AG04449 (cell line): ENCODE data around the gene CTNNA1.
"Not testable (repeated sequence)": the region's sequence is repeated elsewhere in the genome, so short reads cannot be mapped to it uniquely, and the experiment has no call there.

Experiments used
- CTCF ChIA-PET: fragments of 350-600 bp; formaldehyde crosslinking; extraction: SDS; loops from one replicate; lab custom pipeline; 2021; ENCODE audit warnings: antibody characterized with exemption; lab: Yijun Ruan, JAX
- POLR2A ChIA-PET: fragments of 400-600, 350-600 bp; formaldehyde crosslinking; extraction: SDS; loops from one replicate; lab custom pipeline; 2020; ENCODE audit warnings: antibody characterized with exemption, inconsistent platforms; lab: Yijun Ruan, JAX
- DNase-seq: peaks from one replicate; pipeline ENCODE4 v3.0.0-alpha.2; 2010; ENCODE audit warnings: low read depth, low spot score
- H3K4me3 ChIP-seq: 2 replicates; pipeline ENCODE4 v1.5.1; 2011; ENCODE audit warnings: low read depth, mild to moderate bottlenecking, control low read depth, low read length
- CTCF ChIP-seq: IDR thresholded peaks from one replicate; pipeline ENCODE4 v1.5.1; 2011; ENCODE audit warnings: mild to moderate bottlenecking, moderate library complexity, low read length, control low read depth, inconsistent platforms; ENCODE audit not compliant: insufficient read depth; ENCODE audit errors: missing control alignments

CTNNA1 gene

DNA sequence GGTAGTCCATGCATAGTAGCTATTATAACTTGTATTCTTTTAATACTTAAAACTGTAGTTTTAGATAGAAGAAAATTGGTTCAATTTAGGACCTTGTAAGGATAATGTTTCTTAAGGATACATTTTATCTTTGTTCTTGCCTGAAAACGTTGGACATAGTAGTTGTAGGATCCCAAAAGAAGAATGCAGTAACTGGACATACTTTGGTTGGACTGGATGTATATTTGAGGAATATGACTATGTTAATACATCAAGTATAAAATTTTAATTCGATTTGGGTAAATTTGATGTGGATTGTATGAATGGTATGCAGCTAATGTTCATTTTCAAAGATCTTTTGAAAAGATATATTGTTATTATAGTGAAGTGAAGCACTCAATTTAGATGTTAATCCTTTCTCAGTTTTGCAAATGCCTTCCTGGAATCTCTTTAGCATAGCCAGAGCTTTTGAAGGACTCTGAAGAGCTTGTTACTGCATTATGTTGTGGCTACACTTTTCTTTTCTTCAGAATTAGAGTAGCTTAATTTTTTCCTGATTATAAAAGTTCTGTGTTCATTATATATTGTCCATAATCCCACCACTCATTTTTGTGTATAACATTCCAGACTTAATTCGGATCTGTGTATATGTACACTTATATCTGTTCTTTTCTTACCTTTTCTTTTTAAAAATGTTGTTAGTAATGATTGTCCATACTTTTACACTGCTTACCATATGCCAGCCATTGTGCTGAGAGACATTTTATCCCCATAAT, 80.7 kb downstream of the CTNNA1 start:
- ChIA-PET POLR2A (no interaction called here), CTCF (interaction anchor here (1.2 to 7.3 kb wide), 3 partner anchors 8 to 428 kb away, joined by 4 to 54 read pairs (median 6); no protein-coding TSS in a partner anchor)
- H3K4me3 ChIP-seq: no peak overlapping the region
- no peak for TF ChIP-seq CTCF
- no peak for DNase-seq

DNA sequence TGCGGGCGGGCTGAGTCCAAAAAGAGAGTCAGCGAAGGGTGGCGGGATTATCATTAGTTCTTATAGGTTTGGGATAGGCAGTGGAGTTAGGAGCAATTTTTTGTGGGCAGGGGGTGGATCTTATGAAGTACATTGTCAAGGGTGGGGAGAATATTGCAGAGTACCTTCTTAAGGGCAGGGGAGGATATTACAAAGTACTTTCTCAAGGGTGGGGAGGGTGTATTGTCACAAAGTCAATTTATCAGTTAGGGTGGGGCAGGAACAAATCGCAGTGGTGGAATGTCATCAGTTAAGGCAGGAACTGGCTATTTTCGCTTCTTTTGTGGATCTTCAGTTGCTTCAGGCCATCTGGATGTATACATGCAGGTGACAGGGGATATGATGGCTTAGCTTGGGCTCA, 81.6 kb downstream of the CTNNA1 start:
- DNase-seq, H3K4me3 ChIP-seq, POLR2A ChIA-PET: not testable (repeated sequence)
- CTCF ChIA-PET: interaction anchor here (0.8 to 7.3 kb wide), 3 partner anchors 9 to 427 kb away, joined by 3 to 54 read pairs (median 4); no protein-coding TSS in a partner anchor

DNA sequence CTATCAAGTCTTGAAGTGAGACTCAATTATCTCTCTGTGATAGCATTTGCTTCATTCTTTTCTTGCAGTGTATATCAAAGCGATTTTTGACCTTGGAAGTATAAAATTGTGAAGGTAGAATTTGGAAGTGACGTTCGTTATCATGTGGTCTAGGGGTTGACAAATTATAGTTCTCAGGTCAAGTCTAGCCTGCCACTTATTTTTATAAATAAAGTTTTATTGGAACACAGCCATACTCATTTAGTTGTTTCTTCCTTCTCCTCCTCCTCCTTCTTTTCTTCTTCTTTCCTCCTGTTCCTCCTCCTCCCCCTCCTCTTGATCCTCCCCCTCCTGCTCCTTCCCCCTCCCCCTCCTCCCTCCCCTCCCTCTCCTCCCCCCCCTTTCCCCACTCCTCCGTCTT, 83.9 kb downstream of the CTNNA1 start:
- no peak overlapping the region for H3K4me3 ChIP-seq
- ChIA-PET POLR2A (no interaction called here), CTCF (interaction anchor here (7.3 kb wide), 1 partner anchor 11 kb away, joined by 54 read pairs; no protein-coding TSS in a partner anchor)
- DNase-seq: no peak
- no peak for TF ChIP-seq CTCF

GRCh38 chr5:138840103-138840502, 86.9 kb downstream of the CTNNA1 start:
- H3K4me3 ChIP-seq: no peak overlapping the region
- ChIA-PET CTCF (interaction anchor here (1.4 to 7.3 kb wide), 2 partner anchors 14 to 18 kb away, joined by 5 to 54 read pairs; no protein-coding TSS in a partner anchor), POLR2A (no interaction called here)
- TF ChIP-seq CTCF: no peak
- no peak for DNase-seq

GRCh38 chr5:138841531-138841930, 88.3 kb downstream of the CTNNA1 start:
- ChIA-PET CTCF (no interaction called here), POLR2A (no interaction called here)
- no peak for TF ChIP-seq CTCF
- DNase-seq: no peak
- H3K4me3 ChIP-seq: no peak overlapping the region

DNA sequence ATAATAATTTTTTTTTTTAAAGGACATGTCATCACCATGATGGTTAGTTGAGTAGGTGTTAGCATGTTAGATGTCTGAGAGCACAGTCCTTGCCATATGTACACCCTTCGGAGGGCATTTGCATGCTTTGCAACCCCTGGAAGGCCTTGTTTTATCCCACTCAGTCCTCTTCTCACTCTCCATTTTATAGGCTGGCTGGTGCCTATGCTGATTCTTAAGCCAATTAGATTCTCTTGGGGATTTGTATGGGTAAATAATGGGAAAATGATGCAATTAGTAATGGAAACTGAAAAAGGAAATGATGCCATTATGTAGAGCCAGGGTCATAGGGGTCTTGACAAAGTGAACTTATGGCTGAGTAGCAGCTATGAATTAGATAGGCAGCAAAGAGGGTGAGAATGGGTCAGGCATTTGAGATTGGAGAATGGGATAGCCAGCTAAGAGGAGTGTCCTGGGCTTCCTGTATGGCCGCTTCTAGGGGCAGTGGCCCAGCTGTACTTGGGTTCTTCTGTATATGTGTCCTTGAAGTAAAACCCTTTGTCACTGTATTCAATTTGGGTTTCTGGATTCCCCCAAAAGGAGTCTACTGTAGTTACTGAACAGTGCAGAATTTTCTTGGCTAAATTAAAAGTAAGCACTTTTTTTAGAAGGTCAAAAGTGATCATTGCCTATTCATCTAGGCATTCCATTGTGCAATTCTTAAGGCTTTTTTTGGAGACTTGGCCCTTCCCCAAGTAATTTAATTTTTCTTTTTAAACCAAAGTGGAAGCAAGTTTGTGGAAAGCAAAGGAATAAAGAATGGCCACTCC, 90.3 kb downstream of the CTNNA1 start:
- TF ChIP-seq CTCF: no peak
- CTCF ChIA-PET: interaction anchor here (0.7 to 2.4 kb wide), 2 partner anchors 18 kb away, joined by 5 to 18 read pairs; no protein-coding TSS in a partner anchor
- POLR2A ChIA-PET: no interaction called here
- DNase-seq: no peak
- H3K4me3 ChIP-seq: no peak overlapping the region
